ENCODE results near the gene TAMM41. TPM values are rescaled to one million over a fixed set of nuclear protein-coding genes. Genes with fewer than 3 reads are reported as not detected.

Gene TAMM41
- total RNA-seq, 2 donors from 2014 or later: 30.2 to 31.2 TPM

DNA sequence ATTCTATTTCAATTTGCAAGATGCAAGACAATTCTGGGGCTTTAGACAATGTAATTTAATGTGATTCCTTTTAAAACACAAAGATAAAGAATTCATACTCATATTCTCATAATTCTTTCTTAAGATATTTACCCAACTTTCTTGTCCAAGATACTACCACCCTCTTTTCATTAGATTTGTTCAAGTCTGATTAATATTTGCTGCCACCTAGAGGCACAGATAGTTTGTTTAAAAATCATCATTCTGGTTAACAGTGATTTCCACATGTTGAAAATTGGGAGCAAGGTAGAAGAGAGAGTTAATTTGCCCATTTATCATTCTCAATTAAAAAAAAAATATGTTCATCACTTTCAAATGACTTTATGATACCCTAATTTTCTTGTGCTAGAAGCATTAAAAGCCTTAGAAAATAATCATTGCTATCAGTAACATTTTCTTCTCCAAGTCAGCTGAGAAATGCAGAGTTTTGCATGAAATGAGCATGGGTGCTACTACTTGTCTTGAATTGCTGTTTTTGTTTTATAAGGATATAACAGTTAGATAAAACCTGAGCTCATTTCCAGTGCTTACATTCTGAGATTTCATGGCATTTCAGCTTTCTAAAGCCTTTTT, 11.6 kb downstream of the TAMM41 start:
- Mint-ChIP-seq H3K9me3 (no peaks in the 10 kb centered on the region), H3K27me3 (ENCODE audit: low read depth) (no peaks in the 10 kb centered on the region), H3K27ac (no peak overlapping the region), H3K4me1 (ENCODE audit: low read depth) (no peaks in the 10 kb centered on the region), H3K4me3 (no peak overlapping the region), H3K36me3 (ENCODE audit: insufficient read depth in 2 of 2) (peaks cover 3 to 25% of the 10 kb centered on the region in 2 donors)
- no peak for ATAC-seq (replicated peaks in 1 of 2)
- DNase-seq: no peak

DNA sequence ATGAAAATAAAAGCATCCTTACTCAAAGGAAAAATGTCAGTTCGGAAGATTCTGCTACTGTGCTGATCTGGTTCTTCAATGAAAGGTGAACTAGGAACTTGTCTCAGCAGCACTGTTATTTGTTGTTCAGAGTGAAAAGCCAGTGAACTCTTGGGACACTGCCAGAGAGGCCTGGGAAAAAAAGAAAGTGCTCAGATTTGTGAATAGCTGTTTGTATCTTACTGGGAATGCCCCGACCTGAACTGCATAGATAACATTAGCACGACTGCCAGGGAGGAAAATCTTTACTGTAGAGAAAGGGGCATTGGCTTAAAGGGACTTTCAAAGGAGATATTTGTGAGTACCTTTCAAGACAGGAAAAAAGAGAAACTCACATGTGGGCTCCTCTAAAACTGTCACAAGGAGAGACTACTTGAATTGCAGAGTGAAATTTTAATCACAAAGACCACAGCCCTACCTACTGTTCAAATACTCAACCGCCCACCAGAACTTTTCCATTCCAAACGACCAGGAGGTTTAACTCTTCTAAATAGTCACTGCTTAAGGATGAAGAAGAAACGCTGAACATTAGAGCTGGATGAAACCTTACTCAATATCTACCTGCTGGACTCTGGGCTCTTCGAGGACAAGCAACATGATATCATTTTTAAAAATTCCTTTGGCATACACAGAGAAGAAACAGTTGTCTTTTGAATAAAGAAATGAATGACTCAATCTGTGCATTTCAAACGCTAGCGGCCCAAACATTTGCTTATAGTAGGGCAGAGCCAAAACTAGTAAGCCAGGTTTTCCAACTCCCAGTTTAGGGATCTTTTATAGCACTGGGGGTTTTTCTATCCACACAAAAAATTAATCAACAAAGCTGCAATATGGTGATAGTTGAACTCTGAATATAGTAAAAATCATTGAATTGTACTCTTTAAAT, 13.4 kb downstream of the TAMM41 start:
- no peak for ATAC-seq (replicated peaks in 1 of 2)
- Mint-ChIP-seq H3K4me3 (no peak overlapping the region), H3K9me3 (no peaks in the 10 kb centered on the region), H3K36me3 (ENCODE audit: insufficient read depth in 2 of 2) (peaks cover 3 to 33% of the 10 kb centered on the region in 2 donors), H3K27me3 (ENCODE audit: low read depth) (no peaks in the 10 kb centered on the region), H3K27ac (no peak overlapping the region), H3K4me1 (ENCODE audit: low read depth) (no peaks in the 10 kb centered on the region)
- no peak for DNase-seq

DNA sequence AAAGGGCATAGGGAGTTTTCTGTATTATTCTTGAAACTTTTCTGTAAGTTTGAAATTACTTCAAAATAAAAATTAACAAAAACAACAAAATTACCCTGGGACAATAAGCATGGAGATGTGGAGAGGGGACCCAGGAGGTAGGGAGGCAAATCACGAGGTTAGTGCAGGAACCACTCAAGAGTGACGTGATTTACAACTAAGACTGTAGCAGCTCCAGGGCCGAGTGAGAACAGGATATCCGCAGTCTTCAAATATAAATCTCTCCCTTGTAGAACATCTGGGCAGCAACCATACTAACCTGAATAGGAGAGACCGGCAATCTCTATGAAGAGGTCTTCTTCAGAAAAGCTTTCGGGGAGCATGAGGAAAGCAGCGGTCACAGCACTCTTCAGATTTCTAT, 17.3 kb downstream of the TAMM41 start:
- Mint-ChIP-seq H3K36me3 (ENCODE audit: insufficient read depth in 2 of 2) (peaks cover 8 to 37% of the 10 kb centered on the region in 2 donors), H3K4me3 (no peak overlapping the region), H3K4me1 (ENCODE audit: low read depth) (no peaks in the 10 kb centered on the region), H3K27ac (no peak overlapping the region), H3K27me3 (ENCODE audit: low read depth) (no peaks in the 10 kb centered on the region), H3K9me3 (no peaks in the 10 kb centered on the region)
- no peak for DNase-seq
- ATAC-seq (replicated peaks in 1 of 2): no peak

DNA sequence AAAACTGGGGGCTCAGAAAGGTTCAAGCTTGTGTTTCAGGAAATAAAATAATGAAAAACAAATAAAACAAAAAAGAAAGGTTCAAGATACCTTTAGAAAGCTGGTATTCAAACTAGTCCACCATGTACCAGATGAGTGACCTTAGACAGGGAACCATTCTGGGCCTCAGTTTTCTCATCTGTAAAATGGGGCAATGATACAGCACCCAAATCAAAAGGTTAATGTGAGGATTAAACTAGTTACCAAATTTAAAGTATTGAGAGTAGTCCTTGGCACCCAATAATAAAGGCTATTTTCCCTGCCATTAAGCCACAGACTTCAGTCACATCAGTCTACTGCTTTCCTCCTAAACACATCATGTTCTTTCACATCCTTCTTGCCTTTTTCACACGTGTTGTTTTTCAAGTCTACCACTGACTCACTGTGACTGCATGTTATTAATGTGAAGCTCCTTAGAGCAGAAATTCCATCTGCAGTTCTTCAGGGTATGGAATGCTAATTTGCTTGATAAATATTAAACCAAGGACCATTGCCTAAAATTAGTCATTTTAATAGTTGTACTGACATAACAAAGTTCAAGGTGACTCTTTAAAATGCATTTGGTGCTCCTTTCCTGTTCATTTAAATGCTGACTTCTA, 19.9 kb downstream of the TAMM41 start:
- Mint-ChIP-seq H3K27me3 (ENCODE audit: low read depth) (no peaks in the 10 kb centered on the region), H3K36me3 (ENCODE audit: insufficient read depth in 2 of 2) (peaks cover 8 to 29% of the 10 kb centered on the region in 2 donors), H3K27ac (peak overlapping the region; percentile 45), H3K4me1 (ENCODE audit: low read depth) (no peaks in the 10 kb centered on the region), H3K9me3 (no peaks in the 10 kb centered on the region), H3K4me3 (no peak overlapping the region)
- DNase-seq: no peak
- ATAC-seq (replicated peaks in 1 of 2): no peak

DNA sequence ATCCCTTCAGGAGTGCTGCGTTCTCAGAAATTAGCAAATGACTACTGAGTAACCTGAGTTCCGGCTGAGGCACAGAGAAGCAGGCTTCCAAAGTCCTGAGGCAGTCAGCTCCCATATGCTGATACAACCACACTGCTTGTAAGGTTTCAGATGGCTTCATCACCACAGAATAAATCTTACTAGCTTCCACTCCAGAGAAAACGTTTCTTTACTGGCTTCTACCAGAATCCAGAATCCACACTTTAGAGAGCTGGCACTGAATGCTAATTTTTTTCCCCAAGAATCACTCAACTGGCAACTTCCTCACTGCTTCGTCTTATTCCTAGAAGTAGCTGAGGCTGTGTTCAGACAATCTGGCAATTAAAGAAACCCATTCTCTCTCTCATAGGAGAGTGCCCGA, 21.4 kb downstream of the TAMM41 start:
- Mint-ChIP-seq H3K4me1 (ENCODE audit: low read depth) (peaks cover 14% of the 10 kb centered on the region), H3K4me3 (no peak overlapping the region), H3K36me3 (ENCODE audit: insufficient read depth in 2 of 2) (peaks cover 8 to 26% of the 10 kb centered on the region in 2 donors), H3K27me3 (ENCODE audit: low read depth) (no peaks in the 10 kb centered on the region), H3K27ac (peak overlapping the region; percentile 40), H3K9me3 (no peaks in the 10 kb centered on the region)
- DNase-seq (no peak), ATAC-seq (replicated peaks in 1 of 2) (no peak)

DNA sequence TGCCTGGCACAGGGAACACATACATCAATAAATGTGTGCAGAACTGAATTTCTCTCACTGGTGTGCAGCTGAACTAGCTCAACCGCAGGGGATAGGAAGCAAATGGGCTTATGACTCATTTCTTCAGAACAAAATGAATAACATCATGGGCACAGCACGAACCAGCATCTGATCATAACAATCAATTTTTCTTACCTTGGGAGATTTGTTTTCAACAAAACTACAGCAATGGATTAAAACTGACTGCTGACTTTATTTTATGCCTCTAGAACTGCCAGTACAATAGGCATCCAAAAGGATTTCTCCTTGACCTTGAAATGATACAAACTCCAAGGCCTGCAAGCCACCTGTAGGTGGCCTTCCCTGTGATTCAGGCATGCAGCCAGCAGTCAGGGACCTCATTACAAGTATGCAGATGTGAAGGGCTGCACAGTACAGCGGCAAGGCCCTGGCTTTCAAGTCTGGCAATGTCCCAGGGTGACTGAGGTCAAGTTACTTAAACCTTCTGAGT, 26.1 kb downstream of the TAMM41 start:
- Mint-ChIP-seq H3K27me3 (ENCODE audit: low read depth) (no peaks in the 10 kb centered on the region), H3K9me3 (no peaks in the 10 kb centered on the region), H3K27ac (peak overlapping the region; percentile 20), H3K4me3 (peak overlapping the region; percentile 44 to 62), H3K36me3 (ENCODE audit: insufficient read depth in 2 of 2) (peaks cover 2 to 9% of the 10 kb centered on the region in 2 donors), H3K4me1 (ENCODE audit: low read depth) (peaks cover 18% of the 10 kb centered on the region)
- ATAC-seq (replicated peaks in 1 of 2) (peak; percentile 96), DNase-seq (peak; percentile 49 to 50)

DNA sequence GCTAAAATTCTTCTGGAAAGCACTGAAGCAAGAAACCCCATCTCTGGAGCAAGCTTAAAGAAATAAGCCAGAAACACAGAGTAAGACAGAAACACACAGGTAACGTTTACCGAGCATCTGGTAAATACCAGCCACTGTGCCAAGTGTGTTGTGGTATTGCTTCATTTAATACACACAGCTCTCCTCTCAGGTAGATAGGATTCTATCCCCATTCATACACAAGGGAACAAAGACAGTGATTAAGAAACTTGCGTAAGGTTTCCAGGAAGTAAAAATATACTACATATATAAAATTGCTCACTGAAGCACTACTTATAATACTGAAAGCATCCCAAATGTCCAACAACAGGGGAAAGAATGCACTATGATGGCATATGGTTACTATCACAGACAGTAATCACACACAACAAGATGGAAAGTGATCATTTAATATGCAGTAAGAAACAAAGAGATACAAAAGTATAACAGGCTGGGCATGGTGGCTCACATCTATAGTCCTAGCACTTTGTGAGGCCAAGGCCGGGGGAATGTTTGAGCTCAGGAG, 27.5 kb downstream of the TAMM41 start:
- Mint-ChIP-seq H3K27me3 (ENCODE audit: low read depth) (no peaks in the 10 kb centered on the region), H3K27ac (no peak overlapping the region), H3K36me3 (ENCODE audit: insufficient read depth in 2 of 2) (peaks cover 3 to 14% of the 10 kb centered on the region in 2 donors), H3K4me1 (ENCODE audit: low read depth) (peaks cover 18% of the 10 kb centered on the region), H3K4me3 (no peak overlapping the region), H3K9me3 (no peaks in the 10 kb centered on the region)
- DNase-seq (no peak), ATAC-seq (replicated peaks in 1 of 2) (no peak)

DNA sequence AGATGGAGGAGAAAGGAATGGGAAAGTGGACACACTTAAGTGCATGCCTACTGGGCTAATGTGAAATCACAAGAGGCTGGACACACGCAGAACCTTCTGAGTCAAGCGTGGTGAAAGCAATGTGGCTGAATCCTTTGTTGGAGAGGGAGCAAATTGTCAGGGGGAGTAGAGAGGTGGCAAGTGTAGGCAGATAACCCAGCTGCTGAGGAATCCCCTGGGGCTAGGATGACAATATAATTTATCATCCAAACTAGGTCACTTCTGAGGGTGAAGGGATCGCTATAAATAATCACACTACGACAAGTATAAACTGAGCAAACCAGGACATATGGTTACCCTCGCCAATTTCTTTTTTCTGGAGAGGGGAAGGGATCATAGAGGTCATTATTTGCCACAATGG, 28.7 kb downstream of the TAMM41 start:
- H3K4me1 Mint-ChIP-seq (ENCODE audit: low read depth): peaks cover 18% of the 10 kb centered on the region
- H3K4me3 Mint-ChIP-seq: no peak overlapping the region
- no peak overlapping the region for H3K27ac Mint-ChIP-seq
- no peaks in the 10 kb centered on the region for H3K9me3 Mint-ChIP-seq
- peaks cover 3 to 17% of the 10 kb centered on the region in 2 donors for H3K36me3 Mint-ChIP-seq (ENCODE audit: insufficient read depth in 2 of 2)
- H3K27me3 Mint-ChIP-seq (ENCODE audit: low read depth): no peaks in the 10 kb centered on the region
- no peak for DNase-seq
- ATAC-seq (replicated peaks in 1 of 2): no peak

DNA sequence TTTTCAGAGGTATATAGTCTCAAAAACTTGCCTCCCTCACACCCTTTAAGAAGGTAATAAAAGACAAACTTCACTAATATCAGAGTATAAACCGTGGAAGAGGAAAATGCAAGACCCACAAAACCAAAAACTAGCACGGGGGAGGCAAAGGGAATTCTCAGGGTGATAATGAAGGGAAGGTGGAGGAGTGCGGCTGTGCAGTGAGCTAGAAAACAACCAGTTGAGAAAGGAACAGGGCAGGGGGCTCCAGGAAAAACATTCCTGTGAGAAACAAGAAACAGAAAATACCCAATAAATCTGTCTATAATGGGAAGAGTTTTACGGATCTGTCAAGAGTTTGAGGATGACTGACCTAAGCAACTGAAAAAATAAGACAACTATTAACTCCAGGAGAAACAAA, 31.6 kb downstream of the TAMM41 start:
- no peak for DNase-seq
- Mint-ChIP-seq H3K4me3 (no peak overlapping the region), H3K36me3 (ENCODE audit: insufficient read depth in 2 of 2) (peaks cover 3 to 17% of the 10 kb centered on the region in 2 donors), H3K4me1 (ENCODE audit: low read depth) (peaks cover 6% of the 10 kb centered on the region), H3K27ac (no peak overlapping the region), H3K27me3 (ENCODE audit: low read depth) (no peaks in the 10 kb centered on the region), H3K9me3 (no peaks in the 10 kb centered on the region)
- ATAC-seq (replicated peaks in 1 of 2): no peak

DNA sequence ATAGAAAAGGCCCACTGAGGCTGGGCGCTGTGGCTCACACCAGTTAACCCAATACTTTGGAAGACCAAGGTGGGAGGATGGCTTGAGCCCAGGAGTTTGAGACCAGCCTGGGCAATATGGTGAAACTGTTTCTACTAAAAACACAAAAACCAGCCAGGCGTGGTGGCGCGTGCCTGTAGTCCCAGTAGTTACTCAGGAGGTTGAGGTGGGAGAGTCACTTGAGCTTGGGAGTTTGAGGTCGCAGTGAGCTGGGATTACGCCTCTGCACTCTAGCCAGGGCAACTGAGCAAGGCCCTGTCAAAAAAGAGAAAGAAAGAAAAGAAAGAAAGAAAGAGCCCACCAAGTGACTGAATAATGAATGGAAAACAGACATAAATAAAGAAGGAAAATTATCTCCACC, 32.0 kb downstream of the TAMM41 start:
- no peak for ATAC-seq (replicated peaks in 1 of 2)
- no peak overlapping the region for H3K4me3 Mint-ChIP-seq
- no peaks in the 10 kb centered on the region for H3K9me3 Mint-ChIP-seq
- H3K27ac Mint-ChIP-seq: no peak overlapping the region
- H3K36me3 Mint-ChIP-seq (ENCODE audit: insufficient read depth in 2 of 2): peaks cover 3 to 17% of the 10 kb centered on the region in 2 donors
- H3K27me3 Mint-ChIP-seq (ENCODE audit: low read depth): no peaks in the 10 kb centered on the region
- H3K4me1 Mint-ChIP-seq (ENCODE audit: low read depth): peaks cover 4% of the 10 kb centered on the region
- DNase-seq: no peak

DNA sequence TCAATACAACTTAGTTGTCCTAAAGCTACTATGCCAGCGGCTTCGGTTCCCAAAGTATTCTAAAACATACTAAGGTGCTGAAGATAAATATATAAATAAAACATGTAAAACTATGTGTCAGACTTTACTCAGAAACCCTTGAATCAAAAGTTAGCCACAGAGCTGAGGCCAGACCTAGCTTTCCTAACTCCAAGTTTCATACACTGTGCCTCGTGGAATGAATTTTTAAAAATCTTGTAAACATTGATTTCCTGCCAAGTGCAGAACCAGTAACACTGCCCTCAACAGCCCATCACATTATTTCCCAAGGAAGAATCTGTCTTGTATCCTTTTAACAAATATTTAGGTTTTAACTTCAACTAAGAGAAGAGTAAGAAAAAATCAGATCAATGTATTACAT, 36.4 kb downstream of the TAMM41 start:
- H3K36me3 Mint-ChIP-seq (ENCODE audit: insufficient read depth in 2 of 2): peaks cover 8 to 25% of the 10 kb centered on the region in 2 donors

DNA sequence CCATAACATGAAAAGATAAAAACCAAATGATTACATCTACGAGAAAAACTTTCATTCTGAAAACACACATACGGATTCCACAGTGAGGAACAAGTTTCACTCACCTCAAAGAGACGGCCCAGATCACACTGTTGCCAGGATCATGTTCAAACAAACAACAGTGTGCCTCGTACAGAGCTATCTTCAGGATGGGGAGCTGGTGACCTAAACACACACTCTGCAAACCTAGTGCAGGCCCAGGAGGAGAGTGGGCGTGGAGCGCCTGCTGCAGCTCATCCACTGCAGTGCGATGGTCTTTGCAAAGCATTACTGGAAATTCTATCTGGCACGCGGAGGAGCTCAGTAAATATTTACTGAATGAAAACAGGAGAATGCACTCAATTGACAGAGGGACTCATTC, 38.5 kb downstream of the TAMM41 start:
- peaks cover 17% of the 10 kb centered on the region for H3K4me1 Mint-ChIP-seq (ENCODE audit: low read depth)
- H3K9me3 Mint-ChIP-seq: no peaks in the 10 kb centered on the region
- no peak overlapping the region for H3K4me3 Mint-ChIP-seq
- ATAC-seq (replicated peaks in 1 of 2) (peak; percentile 33 to 71), DNase-seq (peak in 1 of 2 donors; percentile 1)
- peaks cover 8 to 23% of the 10 kb centered on the region in 2 donors for H3K36me3 Mint-ChIP-seq (ENCODE audit: insufficient read depth in 2 of 2)
- peak overlapping the region; percentile 74 for H3K27ac Mint-ChIP-seq
- no peaks in the 10 kb centered on the region for H3K27me3 Mint-ChIP-seq (ENCODE audit: low read depth)

More for the DNA sequence above, 36.4 kb downstream of the TAMM41 start:
- no peaks in the 10 kb centered on the region for H3K9me3 Mint-ChIP-seq
- DNase-seq: no peak
- H3K27ac Mint-ChIP-seq: peak overlapping the region; percentile 62
- H3K4me1 Mint-ChIP-seq (ENCODE audit: low read depth): peaks cover 17% of the 10 kb centered on the region
- H3K27me3 Mint-ChIP-seq (ENCODE audit: low read depth): no peaks in the 10 kb centered on the region
- no peak for ATAC-seq (replicated peaks in 1 of 2)
- no peak overlapping the region for H3K4me3 Mint-ChIP-seq

DNA sequence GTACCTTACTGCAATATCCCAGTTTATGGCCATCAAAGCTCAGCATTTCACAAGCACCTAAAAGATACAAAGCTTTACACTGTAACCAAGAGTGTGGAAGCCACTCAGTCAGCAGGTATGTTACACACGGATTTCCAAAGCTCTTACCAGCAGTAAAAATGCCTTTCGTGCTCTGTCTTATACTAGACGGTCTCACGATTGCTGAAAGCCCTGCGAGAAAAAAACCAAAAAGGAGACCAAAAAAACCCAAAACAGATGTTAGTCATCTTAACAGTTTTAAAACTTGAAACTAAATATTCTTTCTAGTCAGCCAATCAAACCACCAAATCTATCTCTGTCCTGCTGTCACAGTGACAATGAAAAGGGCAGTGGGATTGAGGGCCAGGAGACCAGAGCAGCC, 39.0 kb downstream of the TAMM41 start:
- Mint-ChIP-seq H3K27ac (no peak overlapping the region), H3K9me3 (no peaks in the 10 kb centered on the region), H3K4me3 (no peak overlapping the region), H3K36me3 (ENCODE audit: insufficient read depth in 2 of 2) (peaks cover 8 to 27% of the 10 kb centered on the region in 2 donors), H3K27me3 (ENCODE audit: low read depth) (no peaks in the 10 kb centered on the region), H3K4me1 (ENCODE audit: low read depth) (peaks cover 17% of the 10 kb centered on the region)
- DNase-seq (no peak), ATAC-seq (replicated peaks in 1 of 2) (peak; percentile 5 to 28)

Data from activated T-cell treated with anti-CD3 and anti-CD28 coated beads, Interleukin-2, amount 50 U/mL, for 72 hours (primary cell).